Stimulated activated CD4-positive, alpha-beta T cell treated with anti-CD3 and anti-CD28 coated beads, Interleukin-4, amount 100 ng/mL, for 24 hours (primary cell): Measurements from ENCODE around the gene TBCA.
"Not testable (repeated sequence)": the region's sequence is repeated elsewhere in the genome, so short reads cannot be mapped to it uniquely, and the experiment has no call there.

ENCODE experiments used
- DNase-seq: peaks from one replicate; pipeline ENCODE4 v3.0.0-alpha.2; 2020

The TBCA gene

GRCh38 chr5:77771452-77771851 lies 4.7 kb downstream of the TBCA start:
- no peak for DNase-seq

GRCh38 chr5:77770293-77771005 lies 5.7 kb downstream of the TBCA start:
- DNase-seq: no peak

DNA sequence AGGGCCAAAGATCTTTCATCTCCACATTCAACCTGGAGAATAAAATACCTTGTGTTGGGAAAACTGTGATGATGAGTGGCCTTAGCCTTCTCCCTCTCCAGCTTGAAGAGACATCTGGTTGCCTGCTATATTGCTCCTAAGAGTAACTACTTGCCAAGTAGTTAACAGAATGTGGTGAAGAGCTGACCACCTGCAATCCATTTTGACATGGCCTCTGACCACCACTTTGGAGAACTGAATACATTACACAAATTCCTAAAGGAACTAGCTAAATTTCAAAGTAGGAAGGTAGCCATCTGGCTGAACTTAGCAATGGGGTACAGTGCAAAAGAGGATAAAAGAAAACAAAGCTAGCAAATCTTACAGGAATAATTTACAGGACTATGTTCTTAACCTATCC lies 7.2 kb downstream of the TBCA start:
- DNase-seq: no peak

GRCh38 chr5:77767301-77767700 lies 8.8 kb downstream of the TBCA start:
- no peak for DNase-seq

DNA sequence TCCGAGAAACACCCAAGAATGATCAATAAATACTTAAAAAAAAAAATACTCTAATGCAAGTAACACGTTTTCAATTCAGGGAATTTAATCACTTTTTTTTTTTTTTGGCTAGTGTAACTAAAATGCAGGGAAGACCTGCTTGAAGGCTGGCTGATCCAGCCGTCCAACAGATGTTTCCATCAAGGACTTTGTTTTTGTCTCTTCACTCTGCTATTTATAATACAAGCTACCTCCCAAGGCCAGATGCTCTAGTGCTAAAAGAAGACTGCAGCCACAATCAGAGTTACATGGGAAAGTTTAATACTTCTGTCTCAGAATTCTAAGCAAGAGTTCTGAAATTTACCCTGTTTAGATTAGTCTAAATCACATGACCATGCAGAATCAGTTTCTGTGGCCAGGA lies 14.5 kb downstream of the TBCA start:
- no peak for DNase-seq

GRCh38 chr5:77758141-77758938 lies 17.8 kb downstream of the TBCA start:
- DNase-seq: no peak

DNA sequence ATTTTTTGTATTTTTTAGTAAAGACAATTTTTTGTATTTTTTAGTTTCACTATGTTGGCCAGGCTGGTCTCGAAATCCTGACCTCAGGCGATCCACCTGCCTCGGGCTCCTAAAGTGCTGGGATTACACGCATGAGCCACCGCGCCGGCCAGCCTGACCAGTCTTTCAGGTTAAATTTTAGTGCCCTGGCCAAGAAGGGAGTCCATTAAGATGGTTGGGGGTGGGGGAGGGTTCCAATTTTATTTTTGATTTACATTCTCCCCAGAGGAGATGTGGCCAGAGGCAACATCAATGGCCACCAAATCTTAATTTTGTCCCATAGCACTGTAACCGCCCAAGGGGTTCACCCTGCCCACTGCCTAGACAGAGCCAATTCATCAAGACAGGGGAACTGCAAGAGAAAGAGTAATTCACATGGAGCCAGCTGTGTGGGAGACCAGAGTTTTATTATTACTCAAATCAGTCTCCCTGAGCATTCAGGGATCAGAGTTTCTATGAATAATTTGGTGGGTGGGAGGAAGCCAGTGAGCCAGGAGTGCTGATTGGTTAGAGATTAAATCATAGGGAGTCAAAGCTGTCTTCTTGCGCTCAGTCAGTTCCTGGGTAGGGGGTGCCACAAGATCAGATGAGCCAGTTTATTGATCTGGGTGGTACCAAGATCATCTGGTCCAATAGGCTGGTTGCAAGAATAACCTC lies 24.7 kb downstream of the TBCA start:
- DNase-seq: peak; percentile 36

DNA sequence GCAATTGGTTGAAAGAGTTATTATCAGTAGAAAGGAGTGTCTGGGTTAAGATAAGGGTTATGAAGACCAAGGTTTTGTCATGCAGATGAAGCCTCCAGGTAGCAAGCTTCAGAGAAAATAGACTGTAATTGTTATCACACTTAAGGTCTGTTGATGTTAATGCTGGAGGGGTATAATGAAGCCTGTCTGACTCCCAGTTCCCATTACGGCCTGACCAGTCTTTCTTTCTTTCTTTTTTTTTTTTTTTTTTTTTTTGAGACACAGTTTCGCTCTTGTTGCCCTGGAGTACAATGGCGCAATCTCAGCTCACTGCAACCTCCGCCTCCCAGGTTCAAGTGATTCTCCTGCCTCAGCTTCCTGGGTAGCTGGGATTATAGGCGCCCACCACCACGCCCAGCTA lies 25.2 kb downstream of the TBCA start:
- not testable (repeated sequence) for DNase-seq

- DNase-seq: no peak
Observed at GRCh38 chr5:77748160-77748559, 28.0 kb downstream of the TBCA start.

- DNase-seq: no peak
Observed at GRCh38 chr5:77744116-77744515, 32.0 kb downstream of the TBCA start.

- DNase-seq: no peak
Observed at GRCh38 chr5:77743181-77743580, 33.0 kb downstream of the TBCA start.

DNA sequence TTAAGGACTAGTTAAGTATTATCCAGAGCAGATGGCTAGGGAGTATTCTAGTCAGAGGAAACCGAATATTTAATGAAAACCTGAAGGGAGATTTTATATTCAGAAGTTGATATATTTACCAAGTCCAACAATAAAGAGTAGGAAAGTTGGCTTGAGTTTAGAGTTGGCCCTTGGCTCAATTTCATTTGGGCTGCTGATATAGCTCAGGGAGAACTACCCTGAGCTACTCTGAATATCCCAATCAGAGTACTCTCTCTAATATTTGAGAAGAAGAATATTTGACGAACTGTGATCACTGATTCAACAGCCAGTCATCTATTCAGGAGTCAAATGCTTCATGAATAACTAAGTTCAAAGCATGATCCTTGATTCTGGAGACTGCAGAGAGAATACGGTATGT lies 34.5 kb downstream of the TBCA start:
- DNase-seq: no peak

DNA sequence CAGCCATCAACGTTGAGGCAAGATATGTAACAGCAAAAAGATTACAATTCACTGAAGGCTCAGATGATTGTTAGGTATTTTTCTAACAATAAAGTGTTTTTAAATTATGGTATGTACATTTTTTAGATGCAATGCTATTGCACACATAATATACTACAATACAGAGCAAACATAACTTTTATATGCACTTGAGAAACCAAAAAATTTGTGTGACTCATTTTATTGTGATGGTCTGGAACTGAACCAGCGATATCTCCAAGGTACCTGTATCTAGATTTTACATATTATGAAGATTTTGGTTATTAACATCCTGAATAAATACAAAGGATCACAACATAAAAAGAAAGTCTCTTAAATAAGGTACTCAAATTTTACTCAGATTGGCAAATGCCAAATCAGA lies 41.3 kb downstream of the TBCA start:
- DNase-seq: no peak

DNA sequence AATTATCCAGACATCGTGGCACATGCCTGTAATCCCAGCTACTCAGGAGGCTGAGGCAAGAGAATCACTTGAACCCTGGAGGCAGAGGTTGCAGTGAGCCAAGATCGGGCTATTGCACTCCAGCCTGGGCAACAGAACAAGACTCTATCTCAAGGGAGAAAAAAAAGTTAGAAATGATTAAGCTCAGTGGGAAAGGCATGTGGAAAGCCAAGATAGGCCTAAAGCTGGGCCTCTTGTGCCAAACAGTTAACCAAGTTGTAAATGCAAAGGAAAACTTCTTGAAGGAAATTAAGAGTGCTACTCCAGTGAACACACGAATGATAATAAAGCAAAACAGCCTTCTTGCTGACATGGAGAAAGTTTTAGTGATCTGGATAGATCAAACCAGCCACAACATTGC lies 43.0 kb downstream of the TBCA start:
- DNase-seq: no peak

- DNase-seq: no peak
Observed at GRCh38 chr5:77727190-77727589, 48.9 kb downstream of the TBCA start.

DNA sequence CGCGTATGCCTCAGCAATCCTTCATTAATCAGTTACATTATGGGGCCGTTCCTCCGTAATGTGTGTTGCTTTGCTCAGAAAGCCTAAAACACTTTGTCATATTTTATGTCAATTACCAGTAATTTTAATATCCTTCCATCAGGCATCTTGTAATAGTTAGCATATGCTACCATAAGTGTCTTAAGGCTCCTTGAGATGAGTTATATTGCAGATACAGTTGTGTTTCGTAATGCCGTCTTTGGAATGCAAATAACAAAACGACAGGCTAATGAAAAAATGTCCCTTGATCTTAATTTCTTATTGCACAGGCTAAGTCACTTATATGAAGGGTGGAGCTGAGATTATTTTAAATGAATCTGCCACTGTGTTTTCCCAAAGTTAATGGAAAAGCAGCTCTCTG lies 50.5 kb downstream of the TBCA start:
- no peak for DNase-seq

DNA sequence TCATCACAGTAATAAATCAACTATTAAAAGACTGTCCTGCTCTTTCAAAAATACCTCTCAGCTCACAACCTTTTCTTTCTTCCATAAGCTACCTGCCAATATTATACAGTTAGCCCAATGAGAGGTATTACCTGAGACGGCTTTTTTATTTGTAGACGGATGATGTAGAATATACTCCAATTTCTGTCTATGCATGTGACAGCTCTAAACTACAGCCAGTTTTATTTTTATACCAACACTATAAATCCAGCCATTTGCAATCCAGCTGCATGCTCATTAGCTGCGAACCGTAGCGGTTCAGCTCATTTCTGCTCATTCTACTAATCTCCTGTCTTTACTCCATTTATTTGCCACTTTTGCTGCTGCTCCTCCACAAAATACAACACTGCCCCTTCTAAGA lies 51.2 kb downstream of the TBCA start:
- no peak for DNase-seq

GRCh38 chr5:77719666-77720363 lies 56.3 kb downstream of the TBCA start:
- DNase-seq: no peak

- no peak for DNase-seq
Observed at GRCh38 chr5:77718934-77719610, 57.1 kb downstream of the TBCA start.

GRCh38 chr5:77709993-77710685 lies 66.0 kb downstream of the TBCA start:
- no peak for DNase-seq

DNA sequence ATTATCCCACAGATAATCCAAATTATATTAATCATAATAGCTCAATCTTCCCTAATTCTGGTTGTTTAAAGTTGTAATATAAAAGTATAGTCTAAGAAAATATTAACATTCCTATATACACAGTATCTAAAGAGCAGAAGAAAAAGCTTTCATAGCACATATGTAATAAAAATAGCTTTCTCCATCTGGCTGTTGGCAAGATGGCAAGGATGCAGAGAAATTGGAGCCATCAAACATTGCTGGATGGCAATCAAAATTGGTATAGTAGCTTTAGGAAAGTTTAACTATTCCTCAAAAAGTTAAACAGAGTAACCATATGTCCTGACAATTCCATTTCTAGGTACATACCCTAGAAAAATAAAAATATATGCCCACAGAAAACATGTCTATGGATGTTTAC lies 66.8 kb downstream of the TBCA start:
- no peak for DNase-seq

DNA sequence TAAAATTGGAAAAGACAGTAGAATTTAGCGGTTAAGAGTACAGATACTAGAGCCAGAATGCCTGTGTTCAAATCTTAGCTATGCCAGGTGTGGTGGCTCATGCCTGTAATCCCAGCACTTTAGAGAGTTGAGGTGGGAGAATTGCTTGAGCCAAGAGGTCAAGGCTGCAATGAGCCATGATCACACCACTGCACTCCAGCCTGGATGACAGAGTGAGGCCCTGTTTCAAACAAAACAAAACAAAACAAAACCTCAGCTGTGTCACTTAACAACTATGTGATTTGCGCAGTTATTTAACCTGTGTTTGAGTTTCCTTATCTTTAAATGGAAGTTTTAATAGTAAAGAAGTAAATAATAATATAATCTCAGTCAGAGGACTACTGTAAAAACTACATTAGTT lies 68.3 kb downstream of the TBCA start:
- no peak for DNase-seq
